Thyroid gland (tissue), 4 donors: ENCODE results near the gene CHURC1. TPM values are rescaled to one million over a fixed set of nuclear protein-coding genes. Genes with fewer than 3 reads are reported as not detected.
A peak's percentile ranks its signal among the peaks of the same experiment; 100 is the strongest.

Experiments used
- DNase-seq, 2 donors: peaks; one replicate each; pipeline ENCODE4 v3.0.0-alpha.2; 2019
- H3K27ac ChIP-seq, 3 donors: fragments of 200-600 bp; sonication (generic); 1 replicate in 2 of 3; 2 replicates in 1 of 3; pipeline ENCODE4 v1.5.1; 2016 to 2019; ENCODE audit warnings: mild to moderate bottlenecking in 1 of 3, moderate library complexity in 1 of 3
- H3K27me3 ChIP-seq: fragments of 200-600 bp; sonication (generic); one replicate; pipeline ENCODE4 v1.5.1; 2019
- H3K36me3 ChIP-seq, 2 donors: fragments of 200-600 bp; sonication (generic); one replicate each; pipeline ENCODE4 v1.5.1; 2016 to 2019
- H3K4me1 ChIP-seq, 2 donors: fragments of 200-600 bp; sonication (generic); one replicate each; pipeline ENCODE4 v1.5.1; 2017 to 2019
- H3K4me3 ChIP-seq, 3 donors: fragments of 200-600 bp; sonication (generic); replicated peaks in 1 of 3; 1 replicate in 2 of 3; 2 replicates in 1 of 3; pipeline ENCODE4 v1.5.1; 2016; ENCODE audit warnings: mild to moderate bottlenecking in 1 of 3
- H3K9me3 ChIP-seq: fragments of 200-600 bp; sonication (generic); one replicate; pipeline ENCODE4 v1.5.1; 2017
- CTCF ChIP-seq, 6 experiments: fragments of 200-600 bp in 3 of 6; fragments of 450-650 bp in 3 of 6; sonication (generic) in 3 of 6; IDR thresholded peaks; one replicate each; pipeline ENCODE4 v1.5.1; 2016 to 2019; ENCODE audit warnings: antibody characterized with exemption in 6 of 6, mild to moderate bottlenecking in 2 of 6, inconsistent platforms in 1 of 6, moderate library complexity in 1 of 6
- POLR2A ChIP-seq, 2 donors: fragments of 450-650 bp; IDR thresholded peaks; one replicate each; pipeline ENCODE4 v1.6.1; 2017; ENCODE audit warnings: antibody characterized with exemption in 2 of 2, mild to moderate bottlenecking in 2 of 2, moderate library complexity in 1 of 2
- WGBS, 2 donors: methylation state at CpG; one replicate each; pipeline ENCODE4 v1.1.5; 2017; 5-methylcytosine and 5-hydroxymethylcytosine counted together
- intact Hi-C: fragments of 100-400 bp; cut with DNase I; formaldehyde crosslinking; loops from one replicate; pipeline ENCODE4 v1.15.1; 2023
- total RNA-seq, 4 donors: library from RNA; depleted of rRNA; stranded (reverse); fragments of >200 nt; gene quantifications; one replicate each; pipeline ENCODE4 v1.2.3, GENCODE V29; 2016

CHURC1 gene
- total RNA-seq, 4 donors from 2014 or later: 63.7 to 90.2 (median 71.7) TPM

GRCh38 chr14:64958743-64959142, 44.5 kb downstream of the CHURC1 start:
- intact Hi-C loops: no loop called here
- 94 to 96% methylated on average over 5 of the region's 5 CpGs for WGBS, 2 donors
- no peak overlapping the region for H3K4me3 ChIP-seq
- H3K36me3 ChIP-seq: no peaks in the 10 kb centered on the region
- no peak overlapping the region for H3K27ac ChIP-seq
- no peaks in the 10 kb centered on the region for H3K27me3 ChIP-seq
- TF ChIP-seq CTCF (IDR thresholded peaks at IDR 0.05): no peak
- no peak for TF ChIP-seq POLR2A (IDR thresholded peaks at IDR 0.05)
- H3K4me1 ChIP-seq: peaks cover 9 to 17% of the 10 kb centered on the region in 2 donors
- no peak for DNase-seq
- H3K9me3 ChIP-seq: no peaks in the 10 kb centered on the region

- TF ChIP-seq POLR2A (IDR thresholded peaks at IDR 0.05) (no peak), CTCF (IDR thresholded peaks at IDR 0.05) (no peak)
- no peak overlapping the region for H3K4me3 ChIP-seq
- DNase-seq: peak; percentile 54 to 60
- no peaks in the 10 kb centered on the region for H3K36me3 ChIP-seq
- 24 to 28% methylated on average over 5 of the region's 5 CpGs for WGBS, 2 donors
- H3K27ac ChIP-seq: no peak overlapping the region
- H3K4me1 ChIP-seq: peaks cover 9% of the 10 kb centered on the region in 2 donors
- no peaks in the 10 kb centered on the region for H3K9me3 ChIP-seq
- no peaks in the 10 kb centered on the region for H3K27me3 ChIP-seq
- intact Hi-C loops: no loop called here
Measured at GRCh38 chr14:64960762-64961276, 46.6 kb downstream of the CHURC1 start.

- no peaks in the 10 kb centered on the region for H3K9me3 ChIP-seq
- WGBS, 2 donors: 52 to 73% methylated on average over 1 of the region's 1 CpG
- DNase-seq: no peak
- intact Hi-C loops: no loop called here
- no peak for TF ChIP-seq CTCF (IDR thresholded peaks at IDR 0.05)
- H3K36me3 ChIP-seq: no peaks in the 10 kb centered on the region
- H3K27me3 ChIP-seq: no peaks in the 10 kb centered on the region
- H3K27ac ChIP-seq: no peak overlapping the region
- peaks cover 16 to 22% of the 10 kb centered on the region in 2 donors for H3K4me1 ChIP-seq
- H3K4me3 ChIP-seq: no peak overlapping the region
Measured at GRCh38 chr14:64963611-64964010, 49.4 kb downstream of the CHURC1 start.

GRCh38 chr14:64965356-64966000, 51.2 kb downstream of the CHURC1 start:
- DNase-seq: no peak
- no peak overlapping the region for H3K4me3 ChIP-seq
- no peaks in the 10 kb centered on the region for H3K27me3 ChIP-seq
- no peaks in the 10 kb centered on the region for H3K36me3 ChIP-seq
- peaks cover 16 to 21% of the 10 kb centered on the region in 2 donors for H3K4me1 ChIP-seq
- no peaks in the 10 kb centered on the region for H3K9me3 ChIP-seq
- intact Hi-C loops: no loop called here
- 89 to 94% methylated on average over 15 of the region's 15 CpGs for WGBS, 2 donors
- no peak overlapping the region for H3K27ac ChIP-seq
- no peak for TF ChIP-seq POLR2A (IDR thresholded peaks at IDR 0.05)
- no peak for TF ChIP-seq CTCF (IDR thresholded peaks at IDR 0.05)

- H3K27me3 ChIP-seq: no peaks in the 10 kb centered on the region
- peak overlapping the region; percentile 42 to 70 (median 54) for H3K27ac ChIP-seq
- WGBS, 2 donors: 51 to 56% methylated on average over 2 of the region's 2 CpGs
- peaks cover 19 to 24% of the 10 kb centered on the region in 2 donors for H3K4me1 ChIP-seq
- no peaks in the 10 kb centered on the region for H3K9me3 ChIP-seq
- H3K36me3 ChIP-seq: no peaks in the 10 kb centered on the region
- peak; percentile 86 to 87 for DNase-seq
- TF ChIP-seq POLR2A (IDR thresholded peaks at IDR 0.05) (no peak), CTCF (IDR thresholded peaks at IDR 0.05) (no peak)
- intact Hi-C loops: no loop called here
- no peak overlapping the region for H3K4me3 ChIP-seq
Measured at GRCh38 chr14:64966976-64967375, 52.7 kb downstream of the CHURC1 start.
